Mesothelial cell of epicardium (in vitro differentiated cells): ENCODE measurements around the gene UGT2B28. TPM values are rescaled to one million over a fixed set of nuclear protein-coding genes. Genes with fewer than 3 reads are reported as not detected.
"Not testable (repeated sequence)": the region's sequence is repeated elsewhere in the genome, so short reads cannot be mapped to it uniquely, and the experiment has no call there.

Experiments used
- DNase-seq, 2 experiments: peaks; one replicate each; pipeline ENCODE4 v3.0.0; 2021; ENCODE audit warnings: low spot score in 2 of 2; ENCODE audit not compliant: unreplicated experiment in 2 of 2
- H3K27ac Mint-ChIP-seq: 2 replicates; pipeline ENCODE4 v1.8.0; 2021; ENCODE audit warnings: mixed read lengths
- H3K27me3 Mint-ChIP-seq: 2 replicates; pipeline ENCODE4 v1.8.0; 2021; ENCODE audit warnings: low read depth, mixed read lengths
- H3K36me3 Mint-ChIP-seq: 2 replicates; pipeline ENCODE4 v1.8.0; 2021; ENCODE audit warnings: mixed read lengths
- H3K4me1 Mint-ChIP-seq: 2 replicates; pipeline ENCODE4 v1.8.0; 2021; ENCODE audit warnings: mixed read lengths
- H3K4me3 Mint-ChIP-seq: 2 replicates; pipeline ENCODE4 v1.8.0; 2021; ENCODE audit warnings: mild to moderate bottlenecking, moderate library complexity, mixed read lengths
- H3K9me3 Mint-ChIP-seq: 2 replicates; pipeline ENCODE4 v1.8.0; 2021; ENCODE audit warnings: mixed read lengths
- CTCF ChIP-seq: fragments of 200-600 bp; sonication (generic); IDR thresholded peaks from one replicate; pipeline ENCODE4 v1.5.0; 2021; ENCODE audit warnings: antibody characterized with exemption; ENCODE audit not compliant: unreplicated experiment
- total RNA-seq: library from RNA; stranded (reverse); gene quantifications from 3 replicates; pipeline ENCODE4 v1.2.1, GENCODE V29; 2021

The UGT2B28 gene
- total RNA-seq = not detected in 3 replicates

- not testable (repeated sequence) for H3K27ac Mint-ChIP-seq, H3K27me3 Mint-ChIP-seq, H3K4me1 Mint-ChIP-seq, DNase-seq, H3K4me3 Mint-ChIP-seq, H3K9me3 Mint-ChIP-seq, H3K36me3 Mint-ChIP-seq
Measured at GRCh38 chr4:69280081-69280480, at the start of gene UGT2B28. Gene UGT2B28 (plus strand): TSS chr4:69280475. CDS start chr4:69280501, 26 bp downstream.

- TF ChIP-seq CTCF = no peak
- no peaks in the 10 kb centered on the region for H3K27me3 Mint-ChIP-seq
- no peaks in the 10 kb centered on the region for H3K4me1 Mint-ChIP-seq
- no peak overlapping the region for H3K27ac Mint-ChIP-seq
- H3K4me3 Mint-ChIP-seq = no peak overlapping the region
- H3K36me3 Mint-ChIP-seq = no peaks in the 10 kb centered on the region
- no peak for DNase-seq
- peaks cover 14% of the 10 kb centered on the region for H3K9me3 Mint-ChIP-seq
Measured at GRCh38 chr4:69239092-69239491, 41.2 kb upstream of the UGT2B28 start.

GRCh38 chr4:69239557-69240168 is 40.6 kb upstream of the UGT2B28 start:
- Mint-ChIP-seq H3K9me3 (peaks cover 12% of the 10 kb centered on the region), H3K27ac (no peak overlapping the region), H3K4me1 (no peaks in the 10 kb centered on the region), H3K36me3 (no peaks in the 10 kb centered on the region), H3K27me3 (no peaks in the 10 kb centered on the region), H3K4me3 (no peak overlapping the region)
- no peak for DNase-seq
- TF ChIP-seq CTCF = no peak

DNA sequence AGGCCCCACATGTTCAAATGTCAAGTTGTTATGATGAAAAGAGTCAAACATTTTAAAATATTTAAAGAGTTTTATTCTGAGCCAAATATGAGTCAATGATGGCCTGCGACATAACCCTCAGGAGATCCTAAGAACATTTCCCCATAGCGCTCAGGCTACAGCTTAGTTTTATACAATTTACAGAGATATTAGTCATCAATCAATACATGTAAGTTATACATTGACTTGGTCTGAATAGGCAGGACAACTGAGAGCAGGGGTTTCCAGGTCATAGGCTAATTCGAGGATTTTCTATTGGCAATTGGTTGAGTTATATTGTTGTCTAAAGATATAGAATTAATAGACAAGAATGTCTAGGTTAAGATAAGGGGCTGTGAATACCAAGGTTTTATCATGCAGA is 39.5 kb upstream of the UGT2B28 start:
- not testable (repeated sequence) for H3K27me3 Mint-ChIP-seq, H3K36me3 Mint-ChIP-seq, DNase-seq, H3K4me1 Mint-ChIP-seq, H3K4me3 Mint-ChIP-seq, H3K27ac Mint-ChIP-seq
- H3K9me3 Mint-ChIP-seq = peaks cover 12% of the 10 kb centered on the region

- DNase-seq, H3K27me3 Mint-ChIP-seq, H3K4me3 Mint-ChIP-seq, H3K4me1 Mint-ChIP-seq, H3K27ac Mint-ChIP-seq, H3K36me3 Mint-ChIP-seq: not testable (repeated sequence)
- peaks cover 18% of the 10 kb centered on the region for H3K9me3 Mint-ChIP-seq
Measured at GRCh38 chr4:69241746-69242145, 38.5 kb upstream of the UGT2B28 start.

DNA sequence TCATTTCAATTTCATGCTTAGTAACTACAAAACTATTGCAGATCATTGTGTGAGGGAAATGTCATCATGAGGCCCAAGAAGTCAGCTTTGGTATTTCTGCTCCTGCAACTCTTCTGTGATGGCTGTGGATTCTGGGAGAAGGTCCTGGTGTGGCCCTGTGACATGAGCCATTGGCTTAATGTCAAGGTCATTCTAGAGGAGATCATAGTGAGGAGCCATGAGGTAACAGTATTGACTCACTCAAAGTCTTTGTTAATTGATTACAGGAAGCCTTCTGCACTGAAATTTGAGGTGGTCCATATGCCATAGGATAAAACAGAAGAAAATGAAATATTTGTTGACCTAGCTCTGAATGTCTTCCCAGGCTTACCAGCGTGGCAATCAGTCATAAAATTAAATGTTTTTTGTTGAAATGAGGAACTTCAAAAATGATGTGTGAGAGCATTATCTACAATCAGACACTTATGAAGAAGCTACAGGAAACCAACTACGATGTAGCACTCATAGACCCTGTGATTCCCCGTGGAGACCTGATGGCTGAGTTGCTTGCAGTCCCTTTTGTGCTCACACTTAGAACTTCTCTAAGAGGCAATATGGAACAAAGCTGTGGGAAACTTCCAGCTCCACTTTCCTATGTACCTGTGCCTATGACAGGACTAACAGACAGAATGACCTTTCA is 37.6 kb upstream of the UGT2B28 start:
- H3K4me1 Mint-ChIP-seq, H3K27me3 Mint-ChIP-seq, H3K36me3 Mint-ChIP-seq, H3K4me3 Mint-ChIP-seq, H3K27ac Mint-ChIP-seq, DNase-seq: not testable (repeated sequence)
- peaks cover 25% of the 10 kb centered on the region for H3K9me3 Mint-ChIP-seq

GRCh38 chr4:69250884-69251283 is 29.4 kb upstream of the UGT2B28 start:
- DNase-seq, H3K4me3 Mint-ChIP-seq, H3K4me1 Mint-ChIP-seq, H3K27ac Mint-ChIP-seq, H3K36me3 Mint-ChIP-seq, H3K27me3 Mint-ChIP-seq: not testable (repeated sequence)
- peaks cover 15% of the 10 kb centered on the region for H3K9me3 Mint-ChIP-seq

- H3K27me3 Mint-ChIP-seq, H3K27ac Mint-ChIP-seq, H3K4me1 Mint-ChIP-seq, H3K36me3 Mint-ChIP-seq, H3K4me3 Mint-ChIP-seq, DNase-seq, H3K9me3 Mint-ChIP-seq: not testable (repeated sequence)
Measured at GRCh38 chr4:69253147-69253772, 27.0 kb upstream of the UGT2B28 start.

DNA sequence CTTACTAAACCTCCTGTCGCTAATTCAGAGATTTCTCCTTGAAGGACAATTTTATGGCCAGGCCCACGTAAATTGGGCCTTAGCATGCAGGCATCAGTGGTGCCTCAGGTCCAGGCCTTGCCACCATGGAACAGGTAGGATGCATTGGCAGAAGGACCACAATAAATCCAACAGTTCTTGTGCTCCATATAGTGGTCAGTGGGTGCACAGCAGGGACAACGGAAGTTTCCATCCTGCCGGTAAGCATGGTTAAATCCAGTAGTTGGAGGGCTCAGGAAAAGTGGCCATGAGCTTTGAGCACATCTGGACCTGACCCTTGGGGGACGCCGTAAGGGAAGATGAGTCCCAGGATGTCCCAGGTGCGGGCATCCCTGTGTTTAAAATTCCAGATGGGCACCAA is 11.7 kb upstream of the UGT2B28 start:
- H3K9me3 Mint-ChIP-seq, H3K27me3 Mint-ChIP-seq, H3K36me3 Mint-ChIP-seq, DNase-seq, H3K4me3 Mint-ChIP-seq, H3K27ac Mint-ChIP-seq, H3K4me1 Mint-ChIP-seq: not testable (repeated sequence)

DNA sequence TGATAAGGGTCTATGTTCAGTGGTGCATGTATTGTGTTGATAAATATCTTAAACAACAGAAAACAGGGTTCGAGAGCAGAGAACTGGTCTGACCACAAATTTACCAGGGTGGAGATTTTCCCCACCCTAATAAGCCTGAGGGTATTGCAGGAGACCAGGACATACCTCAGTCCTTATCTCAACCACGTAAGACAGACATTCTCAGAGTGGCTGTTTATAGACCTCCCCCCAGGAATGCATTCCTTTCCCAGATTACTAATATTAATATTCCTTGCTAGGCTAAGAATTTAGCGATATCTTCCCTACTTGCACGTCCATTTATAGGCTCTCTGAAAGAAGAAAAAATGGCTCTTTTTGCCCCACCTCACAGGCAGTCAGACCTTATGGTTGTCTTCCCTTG is 16.1 kb downstream of the UGT2B28 start:
- peaks cover 23% of the 10 kb centered on the region for H3K9me3 Mint-ChIP-seq
- not testable (repeated sequence) for H3K4me3 Mint-ChIP-seq, H3K36me3 Mint-ChIP-seq, H3K27ac Mint-ChIP-seq, H3K27me3 Mint-ChIP-seq, H3K4me1 Mint-ChIP-seq, DNase-seq

DNA sequence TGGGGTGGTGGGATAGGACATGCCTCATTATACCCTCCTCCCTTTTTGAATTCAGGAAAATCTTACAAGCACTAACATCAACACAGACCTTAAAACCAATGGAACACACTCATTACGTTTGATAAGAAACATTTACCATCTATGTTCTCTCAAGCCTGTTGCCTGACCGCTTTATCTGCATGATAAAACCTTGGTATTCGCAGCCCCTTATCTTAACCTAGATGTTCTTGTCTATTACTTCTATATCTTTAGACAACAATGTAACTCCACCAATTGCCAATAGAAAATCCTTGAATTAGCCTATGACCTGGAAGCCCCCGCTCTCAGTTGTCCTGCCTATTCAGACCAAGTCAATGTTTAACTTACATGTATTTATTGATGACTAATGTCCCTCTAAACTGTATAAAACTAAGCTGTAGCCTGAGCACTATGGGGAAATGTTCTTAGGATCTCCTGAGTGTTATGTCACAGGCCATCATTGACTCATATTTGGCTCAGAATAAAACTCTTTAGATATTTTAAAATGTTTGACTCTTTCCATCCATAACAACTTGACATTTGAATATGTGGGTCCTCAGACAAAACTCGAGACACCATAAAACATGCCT is 28.3 kb downstream of the UGT2B28 start:
- H3K27me3 Mint-ChIP-seq, H3K27ac Mint-ChIP-seq, H3K4me3 Mint-ChIP-seq, H3K9me3 Mint-ChIP-seq, H3K36me3 Mint-ChIP-seq, H3K4me1 Mint-ChIP-seq, DNase-seq: not testable (repeated sequence)

DNA sequence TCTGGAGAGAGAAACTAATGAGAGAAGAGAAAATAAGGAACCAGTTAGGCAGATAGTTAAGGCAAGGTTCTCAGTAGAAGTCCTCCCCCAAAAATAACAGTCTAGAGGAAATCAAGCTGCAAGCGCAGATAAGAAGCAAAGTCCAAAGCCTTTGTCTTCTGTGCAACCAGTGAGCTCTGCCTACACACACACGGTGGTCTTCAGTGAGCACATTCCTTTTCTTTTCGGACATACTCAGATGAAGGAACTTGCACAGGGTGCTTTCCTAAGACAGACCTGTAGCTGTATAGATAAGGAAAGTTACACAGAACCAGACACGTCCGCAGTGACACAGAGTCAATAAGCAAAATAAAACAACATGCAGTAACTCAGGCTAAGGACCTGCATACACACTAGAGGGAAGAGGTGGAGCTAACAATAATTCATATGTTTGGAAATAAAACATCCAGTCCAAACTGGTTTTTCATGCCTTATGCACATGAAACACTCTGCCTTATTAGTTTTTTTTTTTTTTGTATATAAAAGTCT is 29.3 kb downstream of the UGT2B28 start:
- H3K27ac Mint-ChIP-seq, H3K27me3 Mint-ChIP-seq, H3K4me1 Mint-ChIP-seq, H3K36me3 Mint-ChIP-seq, H3K4me3 Mint-ChIP-seq, DNase-seq, H3K9me3 Mint-ChIP-seq: not testable (repeated sequence)
